Measurements from ENCODE around the gene RASA3.

DNA sequence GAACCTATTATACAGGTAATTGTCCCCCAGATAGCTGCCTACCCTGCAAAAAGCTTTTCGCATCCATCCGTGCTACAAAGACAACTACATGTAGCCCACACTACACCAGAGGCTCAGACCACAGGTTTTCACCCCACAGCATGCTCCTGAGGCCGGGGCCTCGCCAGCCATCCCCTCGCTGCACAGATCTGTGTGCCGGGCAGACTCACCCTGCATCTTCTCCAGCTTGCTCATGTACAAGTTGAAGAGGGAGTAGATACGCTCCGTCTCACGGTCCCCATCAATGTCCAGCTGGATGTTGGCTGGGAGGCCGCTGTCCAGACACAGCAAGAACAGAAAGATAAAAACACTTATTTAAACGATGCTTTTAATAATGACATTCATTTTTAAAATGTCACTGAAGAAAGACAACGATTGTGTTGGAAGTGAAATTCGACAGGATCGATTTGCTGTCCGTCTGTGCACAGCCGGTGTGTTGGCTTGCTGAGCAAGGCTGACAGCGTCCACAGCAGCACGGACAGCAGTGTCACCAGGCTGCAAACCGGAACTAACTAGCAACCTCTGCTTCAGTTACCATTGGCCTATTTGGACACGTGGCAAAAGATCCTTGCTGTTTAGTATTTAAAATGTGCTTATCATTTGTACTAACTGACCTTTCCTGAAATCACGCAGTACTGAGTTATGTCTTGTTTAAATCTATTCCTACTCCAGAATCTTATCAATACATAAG, 140.0 kb downstream of the RASA3 start:
- TF ChIP-seq CTCF (IDR thresholded peaks at IDR 0.05) (no peak), POLR2A (IDR thresholded peaks at IDR 0.05) (no peak), EP300 (IDR thresholded peaks at IDR 0.05) (no peak), POLR2AphosphoS5 (IDR thresholded peaks at IDR 0.05) (no peak)

All from gastroesophageal sphincter (tissue), 3 donors.